Lower leg skin (tissue), 4 donors: ENCODE measurements around the gene RTTN. TPM values are rescaled to one million over a fixed set of nuclear protein-coding genes. Genes with fewer than 3 reads are reported as not detected.

Experiments
- DNase-seq, 2 donors: peaks; one replicate each; pipeline ENCODE4 v3.0.0-alpha.2; 2019; ENCODE audit warnings: low spot score in 2 of 2
- H3K4me3 ChIP-seq: fragments of 200-600 bp; sonication (generic); 2 replicates; pipeline ENCODE4 v1.5.1; 2017; ENCODE audit warnings: mild to moderate bottlenecking, low read depth; ENCODE audit not compliant: poor library complexity, severe bottlenecking
- CTCF ChIP-seq, 3 donors: fragments of 450-650 bp; IDR thresholded peaks; one replicate each; pipeline ENCODE4 v1.5.1; 2016; ENCODE audit warnings: antibody characterized with exemption in 3 of 3, mild to moderate bottlenecking in 3 of 3, moderate library complexity in 2 of 3
- POLR2A ChIP-seq, 2 donors: fragments of 450-650 bp; IDR thresholded peaks; one replicate each; pipeline ENCODE4 v1.6.1; 2016 to 2017; ENCODE audit warnings: antibody characterized with exemption in 2 of 2, mild to moderate bottlenecking in 1 of 2, moderate library complexity in 1 of 2
- WGBS, 2 donors: methylation state at CpG; one replicate each; pipeline ENCODE4 v1.1.5; 2018; 5-methylcytosine and 5-hydroxymethylcytosine counted together
- intact Hi-C: fragments of 100-400 bp; cut with DNase I; formaldehyde crosslinking; loops from one replicate; pipeline ENCODE4 v1.15.0; 2023; ENCODE audit warnings: low total_unique reads
- total RNA-seq, 4 donors: library from RNA; depleted of rRNA; stranded (reverse); fragments of >200 nt; gene quantifications; one replicate each; pipeline ENCODE4 v1.1.0, GENCODE V29; 2016

Gene RTTN
- total RNA-seq, 4 donors from 2014 or later: 4.8 to 14.9 (median 7.8) TPM

DNA sequence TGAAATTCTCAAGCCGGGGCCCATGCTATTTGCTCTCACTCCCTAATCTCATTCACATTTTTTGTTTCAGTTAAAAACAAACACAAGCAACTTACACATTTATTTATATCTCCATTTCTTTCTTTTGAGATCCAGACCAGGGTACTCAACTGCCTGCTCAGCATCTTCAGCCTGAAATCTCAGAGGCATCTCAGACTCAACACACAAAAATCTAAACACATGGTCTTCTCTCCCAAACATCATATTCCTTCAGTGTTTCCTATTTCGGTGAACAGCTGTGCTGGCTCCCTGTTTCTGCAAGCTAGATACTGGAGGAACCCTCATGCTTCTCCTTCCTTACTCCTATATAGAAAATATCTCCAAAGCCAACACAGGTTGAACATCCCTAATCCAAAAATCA is 11.3 kb upstream of the RTTN start:
- no peak for TF ChIP-seq POLR2A (IDR thresholded peaks at IDR 0.05)
- no peak for TF ChIP-seq CTCF (IDR thresholded peaks at IDR 0.05)
- DNase-seq: no peak
- WGBS, 2 donors: 90 to 95% methylated on average over 2 of the region's 2 CpGs
- no peak overlapping the region for H3K4me3 ChIP-seq
- intact Hi-C loops: no loop called here

GRCh38 chr18:70207181-70207580 is 1.7 kb upstream of the RTTN start:
- TF ChIP-seq CTCF (IDR thresholded peaks at IDR 0.05) (no peak), POLR2A (IDR thresholded peaks at IDR 0.05) (no peak)
- no peak overlapping the region for H3K4me3 ChIP-seq
- no peak for DNase-seq
- intact Hi-C loops: no loop called here
- 92 to 94% methylated on average over 4 of the region's 4 CpGs for WGBS, 2 donors

DNA sequence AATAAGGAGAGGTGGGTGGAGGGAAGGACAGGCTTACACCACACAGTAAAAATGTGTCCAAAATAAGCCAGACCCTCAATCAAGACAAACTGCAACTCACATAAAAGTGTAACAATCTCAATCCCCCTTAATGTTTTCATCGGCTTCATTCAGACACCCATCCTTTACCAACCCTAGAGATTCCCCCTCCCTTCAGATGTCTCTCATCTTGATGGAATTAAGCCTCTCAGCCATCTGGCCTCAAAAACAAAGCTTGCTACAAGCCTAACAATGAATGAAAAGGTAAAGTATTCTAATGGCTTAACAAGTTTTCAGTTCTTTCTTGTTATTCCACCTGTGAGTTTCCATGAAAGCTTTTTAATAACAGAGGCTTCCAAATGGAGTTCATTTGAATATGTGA is 5.2 kb downstream of the RTTN start:
- TF ChIP-seq POLR2A (IDR thresholded peaks at IDR 0.05): no peak
- no peak for TF ChIP-seq CTCF (IDR thresholded peaks at IDR 0.05)
- DNase-seq: no peak
- intact Hi-C loops: loop anchor here (5.0 kb wide), 1 partner anchor 232 kb away; no protein-coding TSS in a partner anchor
- WGBS, 2 donors: 0% methylated on average over 1 of the region's 1 CpG
- no peak overlapping the region for H3K4me3 ChIP-seq

DNA sequence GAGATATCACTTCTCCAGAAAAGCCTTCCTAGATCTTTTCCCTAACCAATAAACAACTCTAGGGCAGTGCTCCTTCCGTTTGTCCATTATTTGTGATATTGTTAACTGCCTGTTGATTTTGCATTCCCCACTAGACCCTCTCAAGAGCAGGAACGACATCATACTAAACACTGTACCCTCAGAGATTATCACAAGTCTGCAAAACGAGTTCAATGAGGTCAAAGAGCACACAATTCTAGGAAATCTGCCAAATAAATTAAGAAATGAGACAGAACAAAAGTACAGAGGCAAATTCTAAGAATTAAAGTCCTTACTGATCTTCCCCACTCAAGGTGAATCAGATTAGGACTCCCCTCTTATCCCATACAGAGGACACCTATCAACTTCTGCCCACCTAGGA is 7.6 kb downstream of the RTTN start:
- 48 to 58% methylated on average over 3 of the region's 3 CpGs for WGBS, 2 donors
- no peak for DNase-seq
- intact Hi-C loops: no loop called here
- no peak overlapping the region for H3K4me3 ChIP-seq
- no peak for TF ChIP-seq CTCF (IDR thresholded peaks at IDR 0.05)
- no peak for TF ChIP-seq POLR2A (IDR thresholded peaks at IDR 0.05)

DNA sequence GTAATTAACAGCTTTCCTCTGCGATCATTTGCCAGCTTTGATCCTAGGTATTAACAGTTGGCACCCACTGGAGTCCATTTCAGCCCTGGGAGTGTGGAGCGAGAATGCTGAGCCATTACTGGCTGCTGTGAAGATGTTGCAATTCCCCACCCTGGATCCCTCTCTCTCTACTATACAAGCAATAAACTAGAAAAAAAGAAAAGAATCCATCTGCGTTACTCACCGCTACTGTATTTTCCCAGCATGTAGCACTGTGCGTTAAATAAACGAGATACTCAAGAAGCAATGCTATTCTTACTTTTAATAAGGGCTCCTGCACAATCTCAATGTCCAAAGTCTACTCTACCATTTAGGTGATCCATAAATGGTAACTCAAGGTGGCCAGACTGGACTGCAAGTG is 8.5 kb downstream of the RTTN start:
- 89 to 92% methylated on average over 6 of the region's 6 CpGs for WGBS, 2 donors
- DNase-seq: no peak
- intact Hi-C loops: no loop called here
- H3K4me3 ChIP-seq: no peak overlapping the region
- TF ChIP-seq CTCF (IDR thresholded peaks at IDR 0.05) (no peak), POLR2A (IDR thresholded peaks at IDR 0.05) (no peak)

DNA sequence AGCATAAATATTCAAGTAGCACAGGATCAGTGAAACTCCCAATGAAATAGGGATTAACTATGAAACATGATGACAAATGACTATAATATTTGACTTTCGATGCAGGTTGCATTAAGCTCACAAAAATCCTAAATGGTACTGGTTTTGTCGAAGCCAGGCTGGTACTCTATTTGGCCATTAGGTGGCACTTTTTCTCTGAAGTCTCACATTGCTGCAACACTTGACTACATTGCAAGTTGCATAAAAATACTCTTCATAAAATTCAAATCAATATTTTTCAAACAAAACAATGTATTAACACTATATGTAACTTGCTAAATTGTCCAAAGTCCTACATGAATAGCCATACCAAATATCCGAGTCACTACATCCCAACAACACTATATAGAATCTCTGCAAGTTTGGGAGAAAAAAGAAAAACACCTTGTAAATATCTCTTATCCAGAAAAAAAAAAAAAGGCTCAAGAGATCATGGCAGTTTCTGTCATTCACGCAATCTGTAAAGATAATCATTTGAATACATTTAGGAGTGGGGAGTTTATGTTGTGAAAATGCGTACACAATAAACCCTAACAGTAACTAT is 9.5 kb downstream of the RTTN start:
- DNase-seq: no peak
- H3K4me3 ChIP-seq: no peak overlapping the region
- 64% methylated on average over 5 of the region's 5 CpGs for WGBS, 2 donors
- intact Hi-C loops: no loop called here
- no peak for TF ChIP-seq POLR2A (IDR thresholded peaks at IDR 0.05)
- TF ChIP-seq CTCF (IDR thresholded peaks at IDR 0.05): peak in 1 of 3 donors; percentile 35
